Breast epithelium (tissue), 3 donors: ENCODE results near the gene TUBA3C.

ENCODE experiments used
- CTCF ChIP-seq, 3 donors: fragments of 450-650 bp; IDR thresholded peaks; one replicate each; pipeline ENCODE4 v1.5.1; 2016 to 2017; ENCODE audit warnings: antibody characterized with exemption in 3 of 3, mild to moderate bottlenecking in 3 of 3, moderate library complexity in 3 of 3
- POLR2A ChIP-seq: fragments of 450-650 bp; IDR thresholded peaks from one replicate; pipeline ENCODE4 v1.6.1; 2016; ENCODE audit warnings: antibody characterized with exemption, mild to moderate bottlenecking, moderate library complexity

GRCh38 chr13:19172647-19173030 lies 9.0 kb downstream of the TUBA3C start:
- no peak for TF ChIP-seq POLR2A
- TF ChIP-seq CTCF (IDR thresholded peaks at IDR 0.05): no peak
